HEK293T (cell line): Measurements from ENCODE around the gene MYBPC3.

Experiments
- CTCF ChIA-PET: fragments of 350-600 bp; formaldehyde crosslinking; extraction: SDS; loops from one replicate; lab custom pipeline; 2021; ENCODE audit warnings: antibody characterized with exemption, inconsistent platforms; lab: Yijun Ruan, JAX
- POLR2A ChIA-PET: fragments of 350-600 bp; formaldehyde crosslinking; extraction: SDS; loops from one replicate; lab custom pipeline; 2020; ENCODE audit warnings: antibody characterized with exemption, inconsistent platforms; lab: Yijun Ruan, JAX
- DNase-seq: peaks from one replicate; pipeline ENCODE4 v3.0.0; 2012; ENCODE audit warnings: mixed read lengths; ENCODE audit errors: extremely low spot score
- ARNT ChIP-seq: fragments of 450-650 bp; IDR thresholded peaks from 2 replicates; pipeline ENCODE4 v1.6.1; 2017; ENCODE audit warnings: mild to moderate bottlenecking
- BHLHE40 ChIP-seq: fragments of 450-650 bp; IDR thresholded peaks from 2 replicates; pipeline ENCODE4 v1.6.1; 2016; ENCODE audit warnings: mild to moderate bottlenecking, moderate library complexity, borderline replicate concordance
- CTBP1 ChIP-seq: fragments of 450-650 bp; IDR thresholded peaks from 2 replicates; pipeline ENCODE4 v1.6.1; 2016; ENCODE audit warnings: borderline replicate concordance
- ELF4 ChIP-seq: fragments of 450-650 bp; IDR thresholded peaks from 2 replicates; pipeline ENCODE4 v1.6.1; 2017; ENCODE audit warnings: antibody characterized with exemption
- FOXA1 ChIP-seq: fragments of 450-650 bp; IDR thresholded peaks from 2 replicates; pipeline ENCODE4 v1.6.1; 2016; ENCODE audit warnings: mild to moderate bottlenecking
- FOXK2 ChIP-seq: fragments of 450-650 bp; IDR thresholded peaks from 2 replicates; pipeline ENCODE4 v1.6.1; 2016; ENCODE audit warnings: mild to moderate bottlenecking
- FOXM1 ChIP-seq: fragments of 450-650 bp; IDR thresholded peaks from 2 replicates; pipeline ENCODE4 v1.6.1; 2017; ENCODE audit warnings: mild to moderate bottlenecking, borderline replicate concordance
- HDGF ChIP-seq: fragments of 450-650 bp; IDR thresholded peaks from 2 replicates; pipeline ENCODE4 v1.6.1; 2017; ENCODE audit warnings: antibody characterized with exemption, borderline replicate concordance
- L3MBTL2 ChIP-seq: fragments of 450-650 bp; conservative IDR thresholded peaks from 2 replicates; pipeline ENCODE4 v1.6.1; 2016; ENCODE audit warnings: mild to moderate bottlenecking
- LEF1 ChIP-seq: fragments of 450-650 bp; IDR thresholded peaks from 2 replicates; pipeline ENCODE4 v1.6.1; 2017; ENCODE audit warnings: mild to moderate bottlenecking, borderline replicate concordance
- NFRKB ChIP-seq: fragments of 450-650 bp; IDR thresholded peaks from 2 replicates; pipeline ENCODE4 v1.6.1; 2016; ENCODE audit warnings: mild to moderate bottlenecking, moderate library complexity
- PKNOX1 ChIP-seq: fragments of 450-650 bp; IDR thresholded peaks from 2 replicates; pipeline ENCODE4 v1.6.1; 2016
- SP1 ChIP-seq: fragments of 450-650 bp; IDR thresholded peaks from 2 replicates; pipeline ENCODE4 v1.6.1; 2017
- SUZ12 ChIP-seq: fragments of 450-650 bp; IDR thresholded peaks from 2 replicates; pipeline ENCODE4 v1.6.1; 2016; ENCODE audit warnings: mild to moderate bottlenecking
- TARDBP ChIP-seq: fragments of 450-650 bp; IDR thresholded peaks from 2 replicates; pipeline ENCODE4 v1.6.1; 2016
- ZNF384 ChIP-seq: fragments of 450-650 bp; IDR thresholded peaks from 2 replicates; pipeline ENCODE4 v1.6.1; 2016

MYBPC3 gene

DNA sequence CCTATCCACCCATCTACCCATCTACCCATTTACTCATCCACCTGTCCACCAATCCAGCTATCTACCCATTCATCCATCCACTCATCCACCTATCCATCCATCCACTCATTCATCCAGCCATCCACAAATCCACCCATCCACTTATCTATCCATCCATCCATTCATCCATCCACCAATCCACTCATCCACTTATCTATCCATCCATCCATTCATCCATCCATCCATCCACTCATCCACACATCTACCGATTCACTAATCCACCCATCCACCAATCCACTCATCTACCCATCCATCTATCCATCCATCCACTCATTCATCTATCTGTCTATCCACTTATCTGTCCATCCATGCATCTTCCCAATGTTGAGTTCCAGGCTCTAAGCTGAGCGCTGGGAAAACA, 27.6 kb upstream of the MYBPC3 start:
- no peak for DNase-seq
- ChIA-PET POLR2A (interaction anchor here (1.8 kb wide), 1 partner anchor 27 kb away, joined by 3 read pairs; no protein-coding TSS in a partner anchor), CTCF (no interaction called here)
- TF ChIP-seq HDGF (no peak), LEF1 (no peak), SP1 (no peak), FOXK2 (no peak), CTBP1 (no peak), FOXA1 (no peak), FOXM1 (no peak), ARNT (no peak), NFRKB (no peak), L3MBTL2 (no peak)

DNA sequence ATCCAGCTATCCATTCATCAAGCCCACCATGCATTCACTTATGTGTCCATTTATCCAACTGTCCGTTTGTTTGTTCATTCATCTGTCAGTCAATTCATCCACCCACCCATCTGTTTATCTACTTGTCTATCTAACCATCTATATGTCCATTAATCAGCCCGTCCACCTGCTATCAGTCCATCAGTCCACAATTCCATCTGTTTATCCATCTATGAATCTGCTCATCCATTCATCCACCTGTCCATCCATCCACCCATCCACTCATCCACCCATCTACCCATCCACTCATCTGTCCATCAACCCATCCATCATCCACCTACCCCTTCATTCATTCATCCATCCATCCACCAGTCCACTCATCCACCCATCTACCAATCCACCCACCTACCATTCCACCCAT, 26.8 kb upstream of the MYBPC3 start:
- TF ChIP-seq ELF4 (no peak), HDGF (no peak), FOXK2 (no peak), TARDBP (no peak), NFRKB (no peak), SUZ12 (no peak), PKNOX1 (no peak), FOXM1 (no peak), L3MBTL2 (no peak), FOXA1 (no peak), CTBP1 (no peak), ARNT (no peak), ZNF384 (no peak), SP1 (no peak), LEF1 (no peak), BHLHE40 (no peak)
- no peak for DNase-seq
- ChIA-PET CTCF (no interaction called here), POLR2A (interaction anchor here (1.8 kb wide), 1 partner anchor 28 kb away, joined by 3 read pairs; no protein-coding TSS in a partner anchor)

- no peak for DNase-seq
- ChIA-PET POLR2A (interaction anchor here (1.8 kb wide), 1 partner anchor 29 kb away, joined by 3 read pairs; no protein-coding TSS in a partner anchor), CTCF (no interaction called here)
- TF ChIP-seq SP1 (no peak), FOXK2 (no peak), PKNOX1 (no peak), LEF1 (no peak), TARDBP (no peak), ELF4 (no peak), FOXM1 (no peak), BHLHE40 (no peak), SUZ12 (no peak), HDGF (no peak), L3MBTL2 (no peak), CTBP1 (no peak)
Measured at GRCh38 chr11:47378836-47379170, 26.3 kb upstream of the MYBPC3 start.

DNA sequence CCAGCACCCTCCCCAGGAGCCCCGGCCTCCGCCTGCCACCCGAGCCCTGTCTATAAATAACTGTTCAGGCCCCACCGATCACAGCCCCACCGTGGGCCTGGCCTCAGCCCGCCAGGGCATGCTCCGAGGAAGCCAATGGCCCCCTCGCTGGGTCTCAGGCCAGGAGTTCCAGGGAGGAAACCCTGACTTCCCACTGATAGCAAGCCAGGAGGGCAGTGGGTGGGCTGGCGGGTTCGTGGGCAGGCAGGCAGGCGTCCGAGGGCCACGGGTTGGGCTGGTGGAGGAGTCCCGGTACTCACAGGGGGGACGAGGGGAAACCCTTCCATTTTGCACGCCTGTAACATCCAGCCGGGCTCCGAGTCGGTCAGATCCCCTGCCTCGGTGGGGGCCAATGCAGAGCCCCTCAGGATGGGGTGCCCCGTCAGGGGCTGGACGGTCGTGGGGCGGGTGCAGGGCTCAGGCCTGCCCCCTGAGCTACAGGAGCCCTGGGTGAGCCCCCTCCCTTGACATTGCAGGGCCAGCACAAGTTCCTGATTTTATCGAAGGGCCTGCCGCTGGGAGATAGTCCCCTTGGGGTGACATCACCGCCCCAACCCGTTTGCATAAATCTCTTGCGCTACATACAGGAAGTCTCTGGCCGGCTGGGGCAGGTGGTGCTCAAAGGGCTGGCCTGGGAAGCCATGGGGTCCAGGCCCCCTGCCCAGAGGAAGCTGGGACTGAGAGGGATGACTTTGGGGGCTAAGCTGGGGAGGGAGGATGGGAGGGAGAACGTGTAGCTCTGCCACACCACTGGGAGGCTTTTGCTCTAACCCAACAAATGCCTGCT, 25.7 kb upstream of the MYBPC3 start, which contains the start of gene SPI1:
SPI1 (minus strand) TSS at position 538 of the 826 bp plus-strand sequence; CDS start at position 344, 194 bp downstream.
- CTCF ChIA-PET = no interaction called here
- no peak for DNase-seq
- POLR2A ChIA-PET = interaction anchor here (1.8 kb wide), 1 partner anchor 29 kb away, joined by 3 read pairs; no protein-coding TSS in a partner anchor
- TF ChIP-seq BHLHE40 = no peak

GRCh38 chr11:47377571-47378009, 25.1 kb upstream of the MYBPC3 start:
- ChIA-PET POLR2A (no interaction called here), CTCF (interaction anchor here (1.1 kb wide), 1 partner anchor 35 kb away, joined by 3 read pairs; no protein-coding TSS in a partner anchor)

More at GRCh38 chr11:47377571-47378009, 25.1 kb upstream of the MYBPC3 start:
- TF ChIP-seq SUZ12 = no peak
- TF ChIP-seq NFRKB = no peak
- no peak for TF ChIP-seq LEF1
- TF ChIP-seq L3MBTL2 = no peak
- TF ChIP-seq ZNF384 = no peak
- TF ChIP-seq FOXK2 = no peak
- no peak for TF ChIP-seq FOXA1
- TF ChIP-seq ELF4 = no peak
- TF ChIP-seq SP1 = no peak
- TF ChIP-seq FOXM1 = no peak
- no peak for TF ChIP-seq PKNOX1
- TF ChIP-seq CTBP1 = no peak
- no peak for TF ChIP-seq HDGF
- no peak for TF ChIP-seq BHLHE40
- TF ChIP-seq ARNT = no peak
- TF ChIP-seq TARDBP = no peak
- DNase-seq = no peak
